K562 (cell line): Measurements from ENCODE around the gene CDC42BPB. TPM values are rescaled to one million over a fixed set of nuclear protein-coding genes. Genes with fewer than 3 reads are reported as not detected.
A peak's percentile ranks its signal among the peaks of the same experiment; 100 is the strongest.

Experiments used
- CCNT2 ChIP-seq: IDR thresholded peaks from 2 replicates; pipeline ENCODE4 v1.6.1; 2011; ENCODE audit warnings: borderline replicate concordance, low read depth, mild to moderate bottlenecking, moderate library complexity, mixed read lengths, low read length; ENCODE audit not compliant: insufficient read length; ENCODE audit errors: extremely low read depth
- MAZ ChIP-seq, 2 experiments: fragments of 450-650 bp in 1 of 2; sonication (generic) in 1 of 2; formaldehyde crosslinking; IDR thresholded peaks in 1 of 2; conservative IDR thresholded peaks in 1 of 2; 2 replicates each; pipeline versions ENCODE4 v1.4.0 to v1.5.0; 2020; ENCODE audit warnings: mild to moderate bottlenecking in 1 of 2, missing genetic modification reagents in 1 of 2
- NR2C2 ChIP-seq, 2 experiments: fragments of 200-800 bp in 1 of 2; sonication (Bioruptor generic) in 1 of 2; sonication (generic) in 1 of 2; formaldehyde crosslinking in 1 of 2; IDR thresholded peaks; 2 replicates each; pipeline versions ENCODE4 v1.6.1 to v1.8.0; 2016 to 2022; ENCODE audit warnings: mild to moderate bottlenecking in 1 of 2, missing compliant biosample characterization in 1 of 2, missing genetic modification characterization in 1 of 2, missing genetic modification reagents in 1 of 2
- NRF1 ChIP-seq, 2 experiments: fragments of 450-650 bp; IDR thresholded peaks in 1 of 2; conservative IDR thresholded peaks in 1 of 2; 2 replicates each; pipeline ENCODE4 v1.6.1; 2014; ENCODE audit warnings: mild to moderate bottlenecking in 2 of 2
- POLR3G ChIP-seq: IDR thresholded peaks from 2 replicates; pipeline ENCODE4 v1.6.1; 2011; ENCODE audit not compliant: insufficient read length, insufficient replicate concordance; ENCODE audit errors: extremely low read depth
- polyA plus RNA-seq, 8 experiments: library from polyadenylated mRNA; depleted of rRNA in 4 of 8; stranded (reverse) in 5 of 8; unstranded in 3 of 8; fragments of >200 nt; fragmentation: Nextera tagmentation in 2 of 8; fragmentation: Illumina TruSeq in 1 of 8; extraction: Ambion mirVana in 2 of 8; extraction: Trizol in 1 of 8; gene quantifications; 2 replicates each; pipeline versions ENCODE4 v1.2.1 to v1.2.3, GENCODE V29; 2011 to 2014; ENCODE audit warnings: inconsistent platforms in 1 of 8, missing spikeins in 1 of 8
- total RNA-seq, 7 experiments: library from RNA; depleted of rRNA in 6 of 7; stranded (reverse); fragments of >200 nt in 6 of 7; fragmentation: Illumina TruSeq in 2 of 7; extraction: Trizol in 2 of 7; gene quantifications; 2 replicates each; pipeline versions ENCODE4 v1.2.1 to v1.2.3, GENCODE V29; 2011 to 2021; ENCODE audit warnings: low replicate concordance in 1 of 7
- TF ChIP-seq, protein P1 (sequence below): sonication (generic); formaldehyde crosslinking; IDR thresholded peaks from 2 replicates; pipeline ENCODE4 v1.8.1; 2023; ENCODE audit warnings: mild to moderate bottlenecking, missing genetic modification reagents
- TF ChIP-seq, protein P2 (sequence below): fragments of 450-650 bp; IDR thresholded peaks from 2 replicates; pipeline ENCODE4 v1.6.1; 2016; ENCODE audit warnings: antibody characterized with exemption
- TF ChIP-seq, protein P3 (sequence below), 2 experiments: IDR thresholded peaks; 2 replicates each; pipeline ENCODE4 v1.6.1; 2011; ENCODE audit warnings: borderline replicate concordance in 1 of 2, control low read depth in 1 of 2, low read depth in 1 of 2, low read length in 1 of 2, mild to moderate bottlenecking in 1 of 2, mixed read lengths in 1 of 2, moderate library complexity in 1 of 2; ENCODE audit not compliant: insufficient read depth in 1 of 2, insufficient read length in 1 of 2, poor library complexity in 1 of 2, severe bottlenecking in 1 of 2; ENCODE audit errors: extremely low read depth in 1 of 2
- TF ChIP-seq, protein P4 (sequence below): fragments of 250-450 bp; sonication (Bioruptor Pico); IDR thresholded peaks from 2 replicates; pipeline ENCODE4 v1.4.0; 2020; ENCODE audit warnings: mild to moderate bottlenecking
- TF ChIP-seq, protein P5 (sequence below), 2 experiments: fragments of 200-800 bp in 1 of 2; sonication (Bioruptor generic) in 1 of 2; sonication (generic) in 1 of 2; formaldehyde crosslinking in 1 of 2; IDR thresholded peaks in 1 of 2; conservative IDR thresholded peaks in 1 of 2; 2 replicates each; pipeline versions ENCODE4 v1.5.0 to v1.6.1; 2016 to 2020; ENCODE audit warnings: missing compliant biosample characterization in 1 of 2, missing genetic modification characterization in 1 of 2, missing genetic modification reagents in 1 of 2

The CDC42BPB gene
- total and polyA plus RNA-seq, 9 of the 15 experiments (the other 6 are each of a cell fraction or from before 2014, with no cell fraction given) = 0.07 to 24.3 (median 12.6) TPM

DNA sequence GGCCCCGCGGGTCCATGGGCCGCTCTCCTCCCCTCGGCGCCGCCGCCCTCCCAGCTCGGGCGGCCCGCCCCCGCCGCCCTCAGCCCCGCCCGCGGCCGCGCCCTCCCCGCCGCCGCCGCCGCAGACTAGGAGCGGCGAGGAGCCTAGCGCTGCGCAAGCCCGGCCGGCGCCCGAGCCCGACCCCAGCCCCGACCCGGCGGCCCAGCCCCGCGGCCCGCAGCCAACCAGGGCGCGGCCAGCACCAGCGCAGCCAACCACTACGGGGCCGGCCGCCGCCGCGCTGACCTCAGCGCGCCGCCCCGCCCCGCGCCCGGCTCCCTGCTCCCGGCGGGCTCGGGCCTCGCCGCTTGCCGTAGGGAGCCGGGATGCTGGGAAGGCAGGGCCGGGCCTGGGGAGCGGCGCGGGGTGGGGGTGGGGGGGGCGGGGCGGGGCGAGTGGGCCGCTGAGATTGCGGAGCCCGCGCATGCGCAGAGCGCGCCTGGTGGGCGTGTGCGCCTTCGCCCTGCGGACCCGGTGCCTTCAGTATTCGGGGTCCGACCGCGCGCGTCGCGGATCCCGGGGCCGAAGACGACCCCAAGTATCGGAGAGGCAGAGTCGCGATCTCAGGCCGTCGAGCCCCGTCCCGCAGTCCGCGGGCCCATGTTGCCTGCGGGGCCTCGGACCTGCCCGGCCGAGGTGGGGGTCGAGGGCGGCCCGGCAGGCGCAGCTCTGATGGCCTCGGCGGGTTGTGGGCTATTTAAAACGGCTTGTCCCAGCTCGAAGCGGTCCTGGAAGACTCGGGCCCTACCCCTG is at the start of gene CDC42BPB (continued):
- TF ChIP-seq, protein P1, sequence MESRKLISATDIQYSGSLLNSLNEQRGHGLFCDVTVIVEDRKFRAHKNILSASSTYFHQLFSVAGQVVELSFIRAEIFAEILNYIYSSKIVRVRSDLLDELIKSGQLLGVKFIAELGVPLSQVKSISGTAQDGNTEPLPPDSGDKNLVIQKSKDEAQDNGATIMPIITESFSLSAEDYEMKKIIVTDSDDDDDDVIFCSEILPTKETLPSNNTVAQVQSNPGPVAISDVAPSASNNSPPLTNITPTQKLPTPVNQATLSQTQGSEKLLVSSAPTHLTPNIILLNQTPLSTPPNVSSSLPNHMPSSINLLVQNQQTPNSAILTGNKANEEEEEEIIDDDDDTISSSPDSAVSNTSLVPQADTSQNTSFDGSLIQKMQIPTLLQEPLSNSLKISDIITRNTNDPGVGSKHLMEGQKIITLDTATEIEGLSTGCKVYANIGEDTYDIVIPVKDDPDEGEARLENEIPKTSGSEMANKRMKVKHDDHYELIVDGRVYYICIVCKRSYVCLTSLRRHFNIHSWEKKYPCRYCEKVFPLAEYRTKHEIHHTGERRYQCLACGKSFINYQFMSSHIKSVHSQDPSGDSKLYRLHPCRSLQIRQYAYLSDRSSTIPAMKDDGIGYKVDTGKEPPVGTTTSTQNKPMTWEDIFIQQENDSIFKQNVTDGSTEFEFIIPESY (CRISPR knock-in tag) = peak; percentile 30; the same call in 1 of the 2 replicates
- peak; percentile 89 to 90 for TF ChIP-seq NRF1 (conservative IDR thresholded peaks at IDR 0.05 in 1 of 2, IDR thresholded peaks at IDR 0.05 in 1 of 2)
- TF ChIP-seq, protein P2, sequence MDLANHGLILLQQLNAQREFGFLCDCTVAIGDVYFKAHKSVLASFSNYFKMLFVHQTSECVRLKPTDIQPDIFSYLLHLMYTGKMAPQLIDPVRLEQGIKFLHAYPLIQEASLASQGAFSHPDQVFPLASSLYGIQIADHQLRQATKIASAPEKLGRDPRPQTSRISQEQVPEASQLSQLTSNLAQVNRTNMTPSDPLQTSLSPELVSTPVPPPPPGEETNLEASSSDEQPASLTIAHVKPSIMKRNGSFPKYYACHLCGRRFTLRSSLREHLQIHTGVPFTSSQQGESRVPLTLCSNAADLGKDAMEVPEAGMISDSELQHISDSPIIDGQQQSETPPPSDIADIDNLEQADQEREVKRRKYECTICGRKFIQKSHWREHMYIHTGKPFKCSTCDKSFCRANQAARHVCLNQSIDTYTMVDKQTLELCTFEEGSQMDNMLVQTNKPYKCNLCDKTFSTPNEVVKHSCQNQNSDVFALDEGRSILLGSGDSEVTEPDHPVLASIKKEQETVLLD = peak; percentile 30; the same call in 1 of the 2 replicates
- TF ChIP-seq, protein P3, sequence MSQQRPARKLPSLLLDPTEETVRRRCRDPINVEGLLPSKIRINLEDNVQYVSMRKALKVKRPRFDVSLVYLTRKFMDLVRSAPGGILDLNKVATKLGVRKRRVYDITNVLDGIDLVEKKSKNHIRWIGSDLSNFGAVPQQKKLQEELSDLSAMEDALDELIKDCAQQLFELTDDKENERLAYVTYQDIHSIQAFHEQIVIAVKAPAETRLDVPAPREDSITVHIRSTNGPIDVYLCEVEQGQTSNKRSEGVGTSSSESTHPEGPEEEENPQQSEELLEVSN (IDR thresholded peaks at IDR 0.05; ENCODE audit: borderline replicate concordance in 1 of 2, extremely low read depth in 1 of 2, insufficient read depth in 1 of 2, insufficient read length in 1 of 2, low read depth in 1 of 2, low read length in 1 of 2, poor library complexity in 1 of 2, severe bottlenecking in 1 of 2) = peak; percentile 76
- TF ChIP-seq POLR3G = no peak
- TF ChIP-seq, protein P4, sequence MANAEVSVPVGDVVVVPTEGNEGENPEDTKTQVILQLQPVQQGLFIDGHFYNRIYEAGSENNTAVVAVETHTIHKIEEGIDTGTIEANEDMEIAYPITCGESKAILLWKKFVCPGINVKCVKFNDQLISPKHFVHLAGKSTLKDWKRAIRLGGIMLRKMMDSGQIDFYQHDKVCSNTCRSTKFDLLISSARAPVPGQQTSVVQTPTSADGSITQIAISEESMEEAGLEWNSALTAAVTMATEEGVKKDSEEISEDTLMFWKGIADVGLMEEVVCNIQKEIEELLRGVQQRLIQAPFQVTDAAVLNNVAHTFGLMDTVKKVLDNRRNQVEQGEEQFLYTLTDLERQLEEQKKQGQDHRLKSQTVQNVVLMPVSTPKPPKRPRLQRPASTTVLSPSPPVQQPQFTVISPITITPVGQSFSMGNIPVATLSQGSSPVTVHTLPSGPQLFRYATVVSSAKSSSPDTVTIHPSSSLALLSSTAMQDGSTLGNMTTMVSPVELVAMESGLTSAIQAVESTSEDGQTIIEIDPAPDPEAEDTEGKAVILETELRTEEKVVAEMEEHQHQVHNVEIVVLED (CRISPR knock-in tag) = peak; percentile 65
- TF ChIP-seq MAZ (CRISPR knock-in tag; conservative IDR thresholded peaks at IDR 0.05 in 1 of 2, IDR thresholded peaks at IDR 0.05 in 1 of 2) = peak; percentile 33 to 39; a peak in 2 of 4 replicates
- TF ChIP-seq, protein P5, sequence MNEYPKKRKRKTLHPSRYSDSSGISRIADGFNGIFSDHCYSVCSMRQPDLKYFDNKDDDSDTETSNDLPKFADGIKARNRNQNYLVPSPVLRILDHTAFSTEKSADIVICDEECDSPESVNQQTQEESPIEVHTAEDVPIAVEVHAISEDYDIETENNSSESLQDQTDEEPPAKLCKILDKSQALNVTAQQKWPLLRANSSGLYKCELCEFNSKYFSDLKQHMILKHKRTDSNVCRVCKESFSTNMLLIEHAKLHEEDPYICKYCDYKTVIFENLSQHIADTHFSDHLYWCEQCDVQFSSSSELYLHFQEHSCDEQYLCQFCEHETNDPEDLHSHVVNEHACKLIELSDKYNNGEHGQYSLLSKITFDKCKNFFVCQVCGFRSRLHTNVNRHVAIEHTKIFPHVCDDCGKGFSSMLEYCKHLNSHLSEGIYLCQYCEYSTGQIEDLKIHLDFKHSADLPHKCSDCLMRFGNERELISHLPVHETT (CRISPR knock-in tag; conservative IDR thresholded peaks at IDR 0.05 in 1 of 2, IDR thresholded peaks at IDR 0.05 in 1 of 2) = peak in 1 of 2 experiments; percentile 81; a peak in 1 of 4 replicates
- no peak for TF ChIP-seq NR2C2 (CRISPR knock-in tag; IDR thresholded peaks at IDR 0.05)
- TF ChIP-seq NR2C2 (tag; IDR thresholded peaks at IDR 0.05) = peak; percentile 76
- peak; percentile 44 for TF ChIP-seq CCNT2
